NT2/D1 (cell line): ENCODE results near the gene SMIM15.

ENCODE experiments used
- DNase-seq: peaks from one replicate; pipeline ENCODE4 v3.0.0-alpha.2; 2011; ENCODE audit warnings: low read depth, low spot score
- H3K27me3 ChIP-seq: 2 replicates; pipeline ENCODE4 v1.6.0; 2011; ENCODE audit warnings: mild to moderate bottlenecking; ENCODE audit not compliant: insufficient read length, insufficient read depth
- H3K36me3 ChIP-seq: 2 replicates; pipeline ENCODE4 v1.6.1; 2011; ENCODE audit warnings: mild to moderate bottlenecking, low read length, mixed read lengths; ENCODE audit not compliant: insufficient read depth, insufficient read length
- H3K4me1 ChIP-seq: 2 replicates; pipeline ENCODE4 v1.5.1; 2011; ENCODE audit not compliant: insufficient read depth, insufficient read length
- H3K4me3 ChIP-seq: 2 replicates; pipeline ENCODE4 v1.5.1; 2011; ENCODE audit warnings: low read depth; ENCODE audit not compliant: insufficient read length
- H3K9ac ChIP-seq: 2 replicates; pipeline ENCODE4 v1.6.0; 2011; ENCODE audit warnings: low read depth; ENCODE audit not compliant: insufficient read length
- H3K9me3 ChIP-seq: 2 replicates; pipeline ENCODE4 v1.5.1; 2011; ENCODE audit warnings: mild to moderate bottlenecking, low read length; ENCODE audit not compliant: insufficient read depth
- SUZ12 ChIP-seq: IDR thresholded peaks from 2 replicates; pipeline ENCODE4 v1.6.1; 2011; ENCODE audit not compliant: insufficient read length, insufficient read depth; ENCODE audit errors: extremely low read depth
- YY1 ChIP-seq: IDR thresholded peaks from 2 replicates; pipeline ENCODE4 v1.6.1; 2011; ENCODE audit not compliant: insufficient read length, insufficient read depth
- ZNF274 ChIP-seq: IDR thresholded peaks from 2 replicates; pipeline ENCODE4 v1.6.1; 2011; ENCODE audit warnings: mild to moderate bottlenecking, low read depth, low read length

The SMIM15 gene

DNA sequence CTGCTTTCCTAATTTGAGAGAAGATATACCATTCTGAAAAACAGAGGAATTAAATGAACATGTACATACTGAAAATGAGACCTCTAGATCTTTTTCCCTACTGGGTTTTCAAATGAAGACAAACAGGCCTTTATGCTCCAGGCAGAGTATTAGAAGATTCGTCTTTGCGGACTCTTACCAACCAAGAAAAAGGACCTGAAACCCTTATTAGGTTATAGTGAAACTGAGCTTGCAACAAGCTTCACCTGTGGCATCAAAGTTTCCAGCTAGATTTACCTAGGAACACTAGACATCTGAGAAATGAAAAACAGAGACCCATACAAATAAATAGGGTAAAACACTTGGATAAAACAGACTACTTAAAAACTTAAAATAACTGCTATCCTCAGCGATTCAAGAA lies 46.3 kb downstream of the SMIM15 start:
- H3K4me1 ChIP-seq, result no peaks in the 10 kb centered on the region
- no peak overlapping the region for H3K9ac ChIP-seq
- peaks cover 5% of the 10 kb centered on the region; the same call in 1 of the 2 replicates for H3K9me3 ChIP-seq
- no peaks in the 10 kb centered on the region for H3K27me3 ChIP-seq
- H3K4me3 ChIP-seq, result no peak overlapping the region
- no peaks in the 10 kb centered on the region for H3K36me3 ChIP-seq
- TF ChIP-seq SUZ12 (no peak), ZNF274 (no peak), YY1 (no peak)
- no peak for DNase-seq

GRCh38 chr5:61114441-61114840 lies 47.8 kb downstream of the SMIM15 start:
- DNase-seq, result no peak
- no peak for TF ChIP-seq ZNF274
- TF ChIP-seq YY1, result no peak
- no peak for TF ChIP-seq SUZ12
- Histone ChIP-seq H3K36me3 (no peaks in the 10 kb centered on the region), H3K9me3 (peaks cover 5% of the 10 kb centered on the region; the same call in 1 of the 2 replicates), H3K4me1 (no peaks in the 10 kb centered on the region), H3K4me3 (no peak overlapping the region), H3K9ac (no peak overlapping the region), H3K27me3 (no peaks in the 10 kb centered on the region)
